ENCODE data around the gene TXLNG.

Gene TXLNG

DNA sequence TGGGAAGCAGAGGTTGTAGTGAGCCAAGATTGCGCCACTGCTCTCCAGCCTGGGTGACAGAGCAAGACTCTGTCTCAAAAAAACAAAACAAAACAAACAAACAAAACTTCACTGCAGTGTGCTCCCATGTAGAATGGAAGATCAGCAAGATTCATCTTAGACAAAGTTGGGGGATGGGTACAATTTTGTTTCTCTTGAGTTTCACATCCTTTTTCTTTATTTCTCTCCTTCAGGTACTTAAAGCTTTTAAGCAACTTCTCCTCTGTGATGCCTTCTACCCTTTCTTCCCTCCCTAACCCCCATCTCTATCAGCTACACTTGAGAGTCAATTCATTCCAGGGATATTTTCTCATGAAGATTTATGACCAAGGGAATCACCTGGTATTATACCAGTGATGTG is 99.4 kb downstream of the TXLNG start:
- H3K4me1 Mint-ChIP-seq, result peaks cover 9 to 10% of the 10 kb centered on the region in 2 donors
- H3K27me3 Mint-ChIP-seq, result peaks cover 0 to 31% of the 10 kb centered on the region in 2 donors
- H3K27ac Mint-ChIP-seq, result no peak overlapping the region
- no peaks in the 10 kb centered on the region for H3K9me3 Mint-ChIP-seq
- no peak for DNase-seq
- H3K4me3 Mint-ChIP-seq, result no peak overlapping the region
- H3K36me3 Mint-ChIP-seq, result no peaks in the 10 kb centered on the region
- ATAC-seq (replicated peaks), result peak; percentile 26

- ATAC-seq (replicated peaks), result peak; percentile 77 to 82
Observed at GRCh38 chrX:16892504-16893362, 106.5 kb downstream of the TXLNG start.

More at GRCh38 chrX:16892504-16893362, 106.5 kb downstream of the TXLNG start:
- peaks cover 0 to 33% of the 10 kb centered on the region in 2 donors for H3K27me3 Mint-ChIP-seq
- no peaks in the 10 kb centered on the region for H3K36me3 Mint-ChIP-seq
- no peak overlapping the region for H3K27ac Mint-ChIP-seq
- peak; percentile 36 for DNase-seq
- H3K4me3 Mint-ChIP-seq, result peak overlapping the region; percentile 3 to 64
- peaks cover 5% of the 10 kb centered on the region in 2 donors for H3K4me1 Mint-ChIP-seq
- no peaks in the 10 kb centered on the region for H3K9me3 Mint-ChIP-seq

Data from stimulated activated naive B cell treated with anti-CD40 and anti-IgM and Interleukin-4, amounts not matched to agents 10 μg/mL and 1 μg/mL and 100 μg/mL, for 72 hours (primary cell).